Measurements from ENCODE around the gene CCDC24. TPM values are rescaled to one million over a fixed set of nuclear protein-coding genes. Genes with fewer than 3 reads are reported as not detected.

CCDC24 gene
- total and polyA plus RNA-seq, 9 of the 15 experiments (the other 6 are each of a cell fraction or from before 2014, with no cell fraction given): 0.31 to 4.5 (median 1.5) TPM

- intact Hi-C loops (cut with micrococcal nuclease) (no loop called here), in situ Hi-C loops (cut with MboI) (no loop called here)
- TF ChIP-seq ZNF717 (CRISPR knock-in tag; IDR thresholded peaks at IDR 0.05): no peak
- peak; percentile 48; the same call in 1 of the 2 replicates for TF ChIP-seq POLR2G (IDR thresholded peaks at IDR 0.05; ENCODE audit: low read depth, low read length)
- 0 out of 2 replicates have a peak, but pooled peaks have one; percentile 14 for TF ChIP-seq TFAP4 (CRISPR knock-in tag; IDR thresholded peaks at IDR 0.05; ENCODE audit: borderline replicate concordance)
- no peak for TF ChIP-seq ZNF311 (CRISPR knock-in tag; IDR thresholded peaks at IDR 0.05)
- TF ChIP-seq ZNF584 (CRISPR knock-in tag; IDR thresholded peaks at IDR 0.05; ENCODE audit: low read depth): no peak
- TF ChIP-seq RBFOX2 (IDR thresholded peaks at IDR 0.05; ENCODE audit: low read depth, low read length): peak; percentile 39
- H3K9me1 ChIP-seq (ENCODE audit: control insufficient read depth, insufficient read depth, low read length): no peaks in the 10 kb centered on the region
- BruUV-seq (replicated peaks): no TSS peak
- no peaks in the 10 kb centered on the region for H3K27me3 ChIP-seq (ENCODE audit: control insufficient read depth in 2 of 2, insufficient read depth in 2 of 2, low read length in 2 of 2)
- H3K36me3 ChIP-seq (ENCODE audit: control insufficient read depth, insufficient read depth, low read length): peaks cover 7% of the 10 kb centered on the region; the same call in 1 of the 3 replicates
- no peaks in the 10 kb centered on the region for H3K9me3 ChIP-seq (replicated peaks; ENCODE audit: control insufficient read depth, insufficient read depth, low read depth, low read length)
- no peak overlapping the region for H3K27ac ChIP-seq (ENCODE audit: extremely low read depth, low read depth, low read length)
- H2AFZ ChIP-seq (ENCODE audit: low read depth, low read length): no peak overlapping the region
- CTCF ChIA-PET (ENCODE audit: low intra/inter-chr PET ratio): no interaction called here
- POLR2A ChIA-PET: interaction anchor here (0.6 to 2.1 kb wide), 4 partner anchors 9 to 492 kb away, joined by 3 to 8 read pairs (median 4); no protein-coding TSS in a partner anchor
- H3K4me2 ChIP-seq (ENCODE audit: insufficient read depth, low read length): no peak overlapping the region
- DNase-seq (ENCODE audit: extremely low read depth in 1 of 4, low spot score in 3 of 4): no peak
- no peak for FAIRE-seq
- ATAC-seq: no peak
- 71% methylated on average over 12 of the region's 14 CpGs for WGBS (ENCODE audit: insufficient coverage, low coverage, missing lambda C conversion rate)
- 0 out of 4 replicates have a peak overlapping the region, but pooled peaks of 1 of the 2 experiments have one; percentile 39 for H3K9ac ChIP-seq (ENCODE audit: insufficient read depth in 1 of 2, low read depth in 2 of 2, low read length in 2 of 2)
- no peak overlapping the region for H3K4me3 ChIP-seq
- H4K20me1 ChIP-seq (replicated peaks; ENCODE audit: control insufficient read depth, insufficient read depth, low read length): peaks cover 5% of the 10 kb centered on the region; the same call in 1 of the 2 replicates
- peaks cover 6 to 21% of the 10 kb centered on the region in 2 experiments; a peak in 4 of 5 replicates for H3K4me1 ChIP-seq (replicated peaks in 1 of 2; ENCODE audit: control insufficient read depth in 2 of 2, insufficient read depth in 2 of 2, low read length in 2 of 2)
- peaks cover 5% of the 10 kb centered on the region for H3K79me2 ChIP-seq (ENCODE audit: control insufficient read depth, insufficient read depth, low read length)
Measured at GRCh38 chr1:44024031-44024902, 32.9 kb downstream of the CCDC24 start.
